CD14-positive monocyte (primary cell): ENCODE data around the gene GNAZ. TPM values are rescaled to one million over a fixed set of nuclear protein-coding genes. Genes with fewer than 3 reads are reported as not detected.

ENCODE experiments used
- DNase-seq, 3 donors: peaks; one replicate each; pipeline ENCODE4 v3.0.0-alpha.2; 2011 to 2022
- H2AFZ ChIP-seq: 2 replicates; pipeline ENCODE4 v1.6.0; 2012; ENCODE audit warnings: mild to moderate bottlenecking, low read depth, low read length, inconsistent platforms; ENCODE audit not compliant: insufficient read depth, poor library complexity, severe bottlenecking
- H3K27ac ChIP-seq, 2 donors: 1 replicate in 1 of 2; 2 replicates in 1 of 2; pipeline ENCODE4 v1.5.1; 2012 to 2013; ENCODE audit warnings: low read length in 2 of 2, control low read depth in 1 of 2, inconsistent platforms in 1 of 2, low read depth in 1 of 2, mild to moderate bottlenecking in 1 of 2
- H3K27me3 ChIP-seq, 2 donors: one replicate each; pipeline versions ENCODE4 v1.6.0 to v1.6.1; 2011 to 2013; ENCODE audit warnings: low read length in 2 of 2; ENCODE audit not compliant: control insufficient read depth in 2 of 2, insufficient read depth in 2 of 2
- H3K36me3 ChIP-seq, 2 donors: replicated peaks in 1 of 2; 1 replicate in 1 of 2; 2 replicates in 1 of 2; pipeline versions ENCODE4 v1.5.1 to v1.6.1; 2012 to 2013; ENCODE audit warnings: low read length in 2 of 2, control low read depth in 1 of 2, inconsistent platforms in 1 of 2, mild to moderate bottlenecking in 1 of 2; ENCODE audit not compliant: insufficient read depth in 2 of 2, control insufficient read depth in 1 of 2
- H3K4me1 ChIP-seq, 2 donors: 1 replicate in 1 of 2; 2 replicates in 1 of 2; pipeline versions ENCODE4 v1.5.1 to v1.6.1; 2012 to 2013; ENCODE audit warnings: low read length in 2 of 2, control low read depth in 1 of 2, inconsistent platforms in 1 of 2, mild to moderate bottlenecking in 1 of 2, moderate library complexity in 1 of 2; ENCODE audit not compliant: insufficient read depth in 2 of 2, control insufficient read depth in 1 of 2
- H3K4me2 ChIP-seq: replicated peaks from 2 replicates; pipeline ENCODE3; 2012; ENCODE audit warnings: low read length, moderate library complexity, mild to moderate bottlenecking; ENCODE audit not compliant: poor library complexity, severe bottlenecking; ENCODE audit errors: extremely low read depth
- H3K4me3 ChIP-seq, 3 experiments: fragments of 200-600 bp in 1 of 3; sonication (generic) in 1 of 3; replicated peaks in 1 of 3; 1 replicate in 2 of 3; 2 replicates in 1 of 3; pipeline ENCODE4 v1.5.1; 2011 to 2013; ENCODE audit warnings: low read length in 3 of 3, mild to moderate bottlenecking in 3 of 3, control low read depth in 2 of 3, low read depth in 2 of 3, inconsistent platforms in 1 of 3, moderate library complexity in 1 of 3
- H3K79me2 ChIP-seq: 2 replicates; pipeline ENCODE4 v1.6.0; 2012; ENCODE audit warnings: mild to moderate bottlenecking, control low read depth, inconsistent platforms, low read length, moderate library complexity; ENCODE audit not compliant: insufficient read depth
- H3K9ac ChIP-seq: 2 replicates; pipeline ENCODE4 v1.6.0; 2017; ENCODE audit warnings: low read length, mild to moderate bottlenecking; ENCODE audit not compliant: insufficient read depth, poor library complexity, severe bottlenecking
- H3K9me3 ChIP-seq, 2 donors: replicated peaks in 1 of 2; 1 replicate in 1 of 2; 2 replicates in 1 of 2; pipeline versions ENCODE4 v1.5.1 to v1.6.1; 2012 to 2013; ENCODE audit warnings: low read length in 2 of 2, control low read depth in 1 of 2; ENCODE audit not compliant: control insufficient read depth in 1 of 2, insufficient read depth in 1 of 2
- H4K20me1 ChIP-seq: 2 replicates; pipeline ENCODE4 v1.6.0; 2012; ENCODE audit warnings: mild to moderate bottlenecking, low read length, control low read depth, moderate library complexity; ENCODE audit not compliant: insufficient read depth
- H3K27ac Mint-ChIP-seq, 7 donors: one replicate each; pipeline ENCODE4 v1.8.0; 2020; ENCODE audit warnings: mild to moderate bottlenecking in 7 of 7, mixed read lengths in 7 of 7, moderate library complexity in 6 of 7, inconsistent platforms in 2 of 7
- H3K27me3 Mint-ChIP-seq, 3 donors: one replicate each; pipeline ENCODE4 v1.8.0; 2021 to 2022; ENCODE audit warnings: low read depth in 3 of 3, mild to moderate bottlenecking in 3 of 3, mixed read lengths in 3 of 3, moderate library complexity in 3 of 3, inconsistent platforms in 1 of 3
- H3K36me3 Mint-ChIP-seq, 2 donors: one replicate each; pipeline ENCODE4 v1.8.0; 2020; ENCODE audit warnings: mixed read lengths in 2 of 2, inconsistent platforms in 1 of 2, mild to moderate bottlenecking in 1 of 2
- H3K4me1 Mint-ChIP-seq: one replicate; pipeline ENCODE4 v1.8.0; 2020; ENCODE audit warnings: mild to moderate bottlenecking, mixed read lengths
- H3K4me3 Mint-ChIP-seq, 2 donors: one replicate each; pipeline ENCODE4 v1.8.0; 2020; ENCODE audit warnings: mild to moderate bottlenecking in 2 of 2, mixed read lengths in 2 of 2, moderate library complexity in 1 of 2
- H3K9me3 Mint-ChIP-seq, 7 donors: one replicate each; pipeline ENCODE4 v1.8.0; 2020 to 2022; ENCODE audit warnings: mixed read lengths in 7 of 7, mild to moderate bottlenecking in 6 of 7, moderate library complexity in 6 of 7, inconsistent platforms in 2 of 7
- WGBS: methylation state at CpG from one replicate; pipeline ENCODE4 v1.1.5; 2013; ENCODE audit warnings: missing lambda C conversion rate; ENCODE audit not compliant: insufficient coverage; 5-methylcytosine and 5-hydroxymethylcytosine counted together
- intact Hi-C, 2 donors: fragments of 100-400 bp; cut with micrococcal nuclease; formaldehyde crosslinking; loops; one replicate each; pipeline versions ENCODE4 v1.15.0 to v1.15.1; 2023
- polyA plus RNA-seq, 3 donors: library from polyadenylated mRNA; depleted of rRNA in 1 of 3; unstranded in 2 of 3; stranded (reverse) in 1 of 3; fragments of 300-500 nt in 2 of 3; fragments of >200 nt in 1 of 3; fragmentation: Illumina TruSeq in 2 of 3; gene quantifications; 1 replicate in 2 of 3; 2 replicates in 1 of 3; pipeline ENCODE4 v1.2.3, GENCODE V29; 2012 to 2021
- TF ChIP-seq, protein P1 (sequence below): fragments of 200-600 bp; IDR thresholded peaks from one replicate; pipeline ENCODE4 v1.8.0; 2022; ENCODE audit warnings: antibody characterized with exemption, mild to moderate bottlenecking

Gene GNAZ
- polyA plus RNA-seq, 3 donors: 0.04 to 0.05 TPM; not detected in 1

DNA sequence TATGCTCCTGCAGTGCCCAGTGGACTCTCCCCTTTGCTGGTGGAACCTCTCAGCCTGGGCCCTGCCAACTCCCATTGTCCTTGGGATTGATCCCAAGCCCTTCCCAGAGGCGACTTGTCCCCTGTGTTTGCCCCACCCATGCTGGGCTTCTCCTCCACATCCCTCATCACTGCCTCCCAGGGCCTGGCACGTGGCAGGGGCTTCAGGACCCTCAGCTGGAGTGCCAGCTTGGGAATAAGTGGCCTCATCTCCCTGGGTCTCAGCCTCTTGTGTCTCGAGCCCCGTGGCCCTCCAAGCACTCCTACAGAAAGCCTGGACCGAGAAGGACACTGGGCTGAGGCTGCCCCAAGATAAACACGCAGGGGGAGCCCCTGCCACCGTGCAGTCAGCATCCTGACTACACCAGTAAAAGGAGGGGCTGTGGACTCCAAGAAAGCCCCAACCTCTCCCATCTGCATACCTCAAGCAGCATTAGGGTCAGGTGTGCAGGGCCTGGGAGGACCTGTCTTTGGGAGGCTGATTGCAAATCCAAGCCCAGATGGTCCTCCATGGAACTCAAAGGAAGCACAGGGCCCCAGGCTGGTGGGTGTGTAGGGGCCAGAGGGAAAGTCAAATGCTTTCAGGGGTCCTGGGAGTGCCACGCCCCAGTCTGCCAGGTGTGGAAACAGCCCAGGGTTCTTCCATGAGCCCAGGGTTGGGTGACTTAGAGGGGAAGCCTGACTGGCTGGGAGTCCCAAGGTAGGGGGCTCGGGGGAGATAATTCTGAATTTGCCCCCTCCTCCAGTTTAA is 9.5 kb upstream of the GNAZ start:
- Mint-ChIP-seq H3K4me3 (no peak overlapping the region), H3K4me1 (no peaks in the 10 kb centered on the region), H3K9me3 (peaks cover 3 to 9% (median 6%) of the 10 kb centered on the region in 7 donors), H3K36me3 (no peaks in the 10 kb centered on the region), H3K27ac (no peak overlapping the region), H3K27me3 (peaks cover 2 to 9% (median 6%) of the 10 kb centered on the region in 3 donors)
- Histone ChIP-seq H3K9me3 (peaks cover 0 to 2% of the 10 kb centered on the region in 2 donors), H3K79me2 (no peaks in the 10 kb centered on the region), H3K27me3 (no peaks in the 10 kb centered on the region), H4K20me1 (no peaks in the 10 kb centered on the region), H3K27ac (no peak overlapping the region), H3K4me1 (no peaks in the 10 kb centered on the region), H3K4me3 (no peak overlapping the region), H3K36me3 (no peaks in the 10 kb centered on the region), H3K4me2 (no peak overlapping the region), H2AFZ (no peak overlapping the region), H3K9ac (no peak overlapping the region)
- 89% methylated on average over 7 of the region's 9 CpGs for WGBS
- intact Hi-C loops: no loop called here
- DNase-seq: no peak
- TF ChIP-seq, protein P1, sequence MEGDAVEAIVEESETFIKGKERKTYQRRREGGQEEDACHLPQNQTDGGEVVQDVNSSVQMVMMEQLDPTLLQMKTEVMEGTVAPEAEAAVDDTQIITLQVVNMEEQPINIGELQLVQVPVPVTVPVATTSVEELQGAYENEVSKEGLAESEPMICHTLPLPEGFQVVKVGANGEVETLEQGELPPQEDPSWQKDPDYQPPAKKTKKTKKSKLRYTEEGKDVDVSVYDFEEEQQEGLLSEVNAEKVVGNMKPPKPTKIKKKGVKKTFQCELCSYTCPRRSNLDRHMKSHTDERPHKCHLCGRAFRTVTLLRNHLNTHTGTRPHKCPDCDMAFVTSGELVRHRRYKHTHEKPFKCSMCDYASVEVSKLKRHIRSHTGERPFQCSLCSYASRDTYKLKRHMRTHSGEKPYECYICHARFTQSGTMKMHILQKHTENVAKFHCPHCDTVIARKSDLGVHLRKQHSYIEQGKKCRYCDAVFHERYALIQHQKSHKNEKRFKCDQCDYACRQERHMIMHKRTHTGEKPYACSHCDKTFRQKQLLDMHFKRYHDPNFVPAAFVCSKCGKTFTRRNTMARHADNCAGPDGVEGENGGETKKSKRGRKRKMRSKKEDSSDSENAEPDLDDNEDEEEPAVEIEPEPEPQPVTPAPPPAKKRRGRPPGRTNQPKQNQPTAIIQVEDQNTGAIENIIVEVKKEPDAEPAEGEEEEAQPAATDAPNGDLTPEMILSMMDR: no peak

GRCh38 chr22:23061471-23062280 is 8.6 kb upstream of the GNAZ start:
- Histone ChIP-seq H3K9ac (no peak overlapping the region), H4K20me1 (no peaks in the 10 kb centered on the region), H3K27me3 (no peaks in the 10 kb centered on the region), H3K79me2 (no peaks in the 10 kb centered on the region), H3K4me3 (no peak overlapping the region), H2AFZ (no peak overlapping the region), H3K4me1 (no peaks in the 10 kb centered on the region), H3K27ac (no peak overlapping the region), H3K36me3 (no peaks in the 10 kb centered on the region), H3K4me2 (no peak overlapping the region), H3K9me3 (no peaks in the 10 kb centered on the region)
- no peak overlapping the region for H3K4me3 Mint-ChIP-seq
- H3K36me3 Mint-ChIP-seq: no peaks in the 10 kb centered on the region
- H3K27ac Mint-ChIP-seq: no peak overlapping the region
- H3K27me3 Mint-ChIP-seq: peaks cover 0 to 8% (median 7%) of the 10 kb centered on the region in 3 donors
- intact Hi-C loops: no loop called here
- TF ChIP-seq, protein P1: no peak
- DNase-seq: no peak
- H3K4me1 Mint-ChIP-seq: no peaks in the 10 kb centered on the region
- WGBS: 95% methylated on average over 16 of the region's 16 CpGs
- H3K9me3 Mint-ChIP-seq: peaks cover 2 to 7% (median 4%) of the 10 kb centered on the region in 7 donors
